Measurements from ENCODE around the gene NAGK. TPM values are rescaled to one million over a fixed set of nuclear protein-coding genes. Genes with fewer than 3 reads are reported as not detected.
"Not testable (repeated sequence)": the region's sequence is repeated elsewhere in the genome, so short reads cannot be mapped to it uniquely, and the experiment has no call there.

Gene NAGK
- polyA plus RNA-seq, 2 of the 4 experiments (the other 2 are of a cell fraction): 42.2 to 119 TPM

DNA sequence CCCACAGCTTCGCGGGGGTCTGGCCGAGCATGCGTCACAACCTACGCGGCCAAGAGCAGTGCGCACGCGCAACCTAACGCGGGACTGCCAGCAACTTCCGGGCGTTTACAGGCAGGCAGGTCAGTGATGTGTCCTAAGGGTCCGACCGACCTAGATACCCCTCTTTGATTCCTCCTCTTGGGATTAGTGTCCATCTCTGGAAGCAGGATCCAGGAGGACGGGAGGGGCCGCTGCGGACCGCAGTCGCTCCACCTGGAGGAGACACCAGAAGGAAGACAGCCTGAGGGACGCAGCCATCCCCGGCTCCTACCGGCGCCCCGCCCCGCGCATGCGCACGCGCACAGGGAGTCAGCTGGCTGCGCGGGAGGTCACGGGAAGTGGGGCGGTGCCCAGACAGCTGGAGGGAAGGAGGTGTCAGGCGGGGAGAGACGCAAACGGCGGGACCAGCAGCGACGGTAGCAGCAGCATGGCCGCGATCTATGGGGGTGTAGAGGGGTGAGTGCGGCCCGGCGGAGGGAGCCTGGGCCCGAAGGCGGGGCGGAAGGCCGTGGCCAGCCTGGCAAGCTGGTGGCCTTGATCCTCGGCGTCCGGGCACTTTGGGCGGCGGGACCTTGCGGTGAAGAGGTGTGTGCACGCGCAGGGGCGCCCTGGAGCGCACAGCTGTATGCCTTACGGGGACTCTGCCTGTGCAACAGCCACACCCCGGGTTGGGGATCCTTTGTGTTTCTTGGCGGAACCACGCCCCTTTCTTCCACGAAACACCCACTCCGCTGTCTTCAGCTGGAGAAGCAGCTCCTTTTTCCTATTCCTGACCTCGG is at the start of gene NAGK (continued):
- TF ChIP-seq EHF (CRISPR knock-in tag; IDR thresholded peaks at IDR 0.05) (no peak), HDAC2 (IDR thresholded peaks at IDR 0.05) (no peak), MYC (IDR thresholded peaks at IDR 0.05; ENCODE audit: borderline replicate concordance, low read length) (0 out of 2 replicates have a peak, but pooled peaks have one; percentile 20), HOXB5 (CRISPR knock-in tag; IDR thresholded peaks at IDR 0.05) (0 out of 2 replicates have a peak, but pooled peaks have one; percentile 25), HEYL (CRISPR knock-in tag; IDR thresholded peaks at IDR 0.05) (no peak), JUNB (IDR thresholded peaks at IDR 0.05) (no peak), RNF2 (IDR thresholded peaks at IDR 0.05; ENCODE audit: borderline replicate concordance, low read depth) (no peak), MAZ (IDR thresholded peaks at IDR 0.05; ENCODE audit: borderline replicate concordance, low read depth, low read length) (peak; percentile 15; the same call in 1 of the 2 replicates), EP300 (IDR thresholded peaks at IDR 0.05) (0 out of 5 replicates have a peak, but pooled peaks of 1 of the 2 experiments have one; percentile 40), GATA3 (IDR thresholded peaks at IDR 0.05; ENCODE audit: borderline replicate concordance) (peak; percentile 72), SMC3 (IDR thresholded peaks at IDR 0.05) (no peak), HOXB13 (CRISPR knock-in tag; IDR thresholded peaks at IDR 0.05; ENCODE audit: low read depth) (no peak), EHMT2 (IDR thresholded peaks at IDR 0.05; ENCODE audit: low read depth) (no peak), CEBPB (IDR thresholded peaks at IDR 0.05) (no peak)
- TF ChIP-seq, protein P1, sequence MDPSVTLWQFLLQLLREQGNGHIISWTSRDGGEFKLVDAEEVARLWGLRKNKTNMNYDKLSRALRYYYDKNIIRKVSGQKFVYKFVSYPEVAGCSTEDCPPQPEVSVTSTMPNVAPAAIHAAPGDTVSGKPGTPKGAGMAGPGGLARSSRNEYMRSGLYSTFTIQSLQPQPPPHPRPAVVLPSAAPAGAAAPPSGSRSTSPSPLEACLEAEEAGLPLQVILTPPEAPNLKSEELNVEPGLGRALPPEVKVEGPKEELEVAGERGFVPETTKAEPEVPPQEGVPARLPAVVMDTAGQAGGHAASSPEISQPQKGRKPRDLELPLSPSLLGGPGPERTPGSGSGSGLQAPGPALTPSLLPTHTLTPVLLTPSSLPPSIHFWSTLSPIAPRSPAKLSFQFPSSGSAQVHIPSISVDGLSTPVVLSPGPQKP (IDR thresholded peaks at IDR 0.05; ENCODE audit: low read depth, low read length): 0 out of 2 replicates have a peak, but pooled peaks have one; percentile 79
- TF ChIP-seq, protein P2, sequence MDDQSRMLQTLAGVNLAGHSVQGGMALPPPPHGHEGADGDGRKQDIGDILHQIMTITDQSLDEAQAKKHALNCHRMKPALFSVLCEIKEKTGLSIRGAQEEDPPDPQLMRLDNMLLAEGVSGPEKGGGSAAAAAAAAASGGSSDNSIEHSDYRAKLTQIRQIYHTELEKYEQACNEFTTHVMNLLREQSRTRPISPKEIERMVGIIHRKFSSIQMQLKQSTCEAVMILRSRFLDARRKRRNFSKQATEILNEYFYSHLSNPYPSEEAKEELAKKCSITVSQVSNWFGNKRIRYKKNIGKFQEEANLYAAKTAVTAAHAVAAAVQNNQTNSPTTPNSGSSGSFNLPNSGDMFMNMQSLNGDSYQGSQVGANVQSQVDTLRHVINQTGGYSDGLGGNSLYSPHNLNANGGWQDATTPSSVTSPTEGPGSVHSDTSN (IDR thresholded peaks at IDR 0.05): peak; percentile 94

DNA sequence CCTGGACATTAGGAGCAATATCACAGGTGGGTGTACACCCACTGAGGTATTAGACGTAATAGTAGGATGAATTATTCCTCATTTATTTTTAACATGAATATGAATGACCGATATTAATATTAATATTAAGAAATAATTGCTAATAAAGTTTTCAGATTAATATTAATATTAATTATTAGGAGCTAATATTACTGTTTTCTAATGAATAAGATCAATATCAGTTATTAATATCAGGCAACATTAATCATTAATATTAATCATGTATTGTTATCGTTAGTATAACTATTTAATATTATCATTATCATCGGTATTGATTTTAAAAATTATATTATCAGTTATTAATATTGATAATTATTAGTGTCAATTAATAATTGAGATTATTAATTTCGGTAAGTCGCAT is 48.5 kb upstream of the NAGK start:
- H3K27ac ChIP-seq; ATAC-seq; DNase-seq (ENCODE audit: low read depth in 1 of 2, low spot score in 1 of 2); H3K9me3 ChIP-seq; POLR2A ChIA-PET; H3K4me3 ChIP-seq; FAIRE-seq; H3K4me2 ChIP-seq; H3K4me1 ChIP-seq: not testable (repeated sequence)
- CTCF ChIA-PET: interaction anchor here (0.8 to 4.6 kb wide), 2 partner anchors 13 to 19 kb away, joined by 3 to 20 read pairs; no protein-coding TSS in a partner anchor
- 42% methylated on average over 6 of the region's 6 CpGs for WGBS (ENCODE audit: missing lambda C conversion rate)

DNA sequence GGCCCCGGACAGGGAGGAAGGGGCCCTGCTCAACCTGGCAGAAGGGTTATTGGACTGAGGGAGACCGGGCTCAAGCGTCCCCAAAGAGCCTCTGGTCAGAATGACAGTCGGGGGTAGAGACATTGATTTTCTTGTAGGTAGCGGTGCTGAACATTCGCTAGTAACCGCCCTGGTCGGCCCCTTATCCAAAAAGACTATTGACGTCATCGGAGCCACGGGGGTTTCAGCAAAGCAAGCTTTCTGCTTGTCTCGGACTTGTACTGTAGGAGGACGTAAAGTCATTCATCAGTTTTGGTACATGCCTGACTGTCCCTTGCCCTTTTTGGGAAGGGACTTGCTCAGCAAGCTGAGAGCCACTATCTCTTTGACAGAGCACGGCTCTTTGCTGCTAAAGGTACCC is 47.1 kb upstream of the NAGK start:
- not testable (repeated sequence) for H3K27ac ChIP-seq; ATAC-seq; H3K4me3 ChIP-seq; H3K9me3 ChIP-seq; H3K4me2 ChIP-seq; FAIRE-seq; H3K4me1 ChIP-seq; DNase-seq (ENCODE audit: low read depth in 1 of 2, low spot score in 1 of 2)
- ChIA-PET POLR2A (interaction anchor here (0.9 kb wide), 1 partner anchor 47 kb away, joined by 3 read pairs; the partner anchor contains the start of gene NAGK), CTCF (interaction anchor here (4.6 kb wide), 1 partner anchor 20 kb away, joined by 20 read pairs; no protein-coding TSS in a partner anchor)
- WGBS (ENCODE audit: missing lambda C conversion rate): 53% methylated on average over 14 of the region's 14 CpGs

DNA sequence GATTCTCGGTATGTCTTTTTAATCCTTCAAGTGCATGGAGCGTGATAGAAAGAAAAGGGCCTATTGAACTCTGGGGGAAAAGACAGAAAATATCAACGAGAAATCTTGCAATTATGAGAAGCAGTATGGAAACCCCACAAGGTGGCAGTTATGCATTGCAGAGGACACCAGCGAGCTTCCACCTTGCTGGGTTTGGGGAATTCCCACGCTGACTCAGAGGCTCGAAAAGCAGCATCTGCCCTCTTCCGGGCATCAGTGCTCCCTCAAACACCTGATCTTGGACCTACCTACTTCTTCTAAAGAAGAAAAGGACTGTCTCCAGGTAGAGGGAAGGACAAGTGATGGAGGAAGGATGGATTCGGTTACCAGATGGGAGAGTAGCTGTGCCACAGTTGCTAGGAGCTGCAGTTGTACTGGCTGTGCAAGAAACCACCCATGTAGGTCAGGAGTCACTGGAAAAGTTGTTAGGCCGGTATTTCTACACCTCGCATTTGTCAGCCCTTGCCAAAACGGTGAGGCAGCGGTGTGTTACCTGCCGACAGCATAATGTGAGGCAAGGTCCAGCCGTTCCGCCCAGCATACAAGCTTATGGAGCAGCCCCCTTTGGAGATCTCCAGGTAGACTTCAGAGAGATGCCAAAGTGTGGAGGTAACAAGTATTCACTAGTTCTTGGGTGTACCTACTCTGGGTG is 44.8 kb upstream of the NAGK start:
- TF ChIP-seq, protein P3, sequence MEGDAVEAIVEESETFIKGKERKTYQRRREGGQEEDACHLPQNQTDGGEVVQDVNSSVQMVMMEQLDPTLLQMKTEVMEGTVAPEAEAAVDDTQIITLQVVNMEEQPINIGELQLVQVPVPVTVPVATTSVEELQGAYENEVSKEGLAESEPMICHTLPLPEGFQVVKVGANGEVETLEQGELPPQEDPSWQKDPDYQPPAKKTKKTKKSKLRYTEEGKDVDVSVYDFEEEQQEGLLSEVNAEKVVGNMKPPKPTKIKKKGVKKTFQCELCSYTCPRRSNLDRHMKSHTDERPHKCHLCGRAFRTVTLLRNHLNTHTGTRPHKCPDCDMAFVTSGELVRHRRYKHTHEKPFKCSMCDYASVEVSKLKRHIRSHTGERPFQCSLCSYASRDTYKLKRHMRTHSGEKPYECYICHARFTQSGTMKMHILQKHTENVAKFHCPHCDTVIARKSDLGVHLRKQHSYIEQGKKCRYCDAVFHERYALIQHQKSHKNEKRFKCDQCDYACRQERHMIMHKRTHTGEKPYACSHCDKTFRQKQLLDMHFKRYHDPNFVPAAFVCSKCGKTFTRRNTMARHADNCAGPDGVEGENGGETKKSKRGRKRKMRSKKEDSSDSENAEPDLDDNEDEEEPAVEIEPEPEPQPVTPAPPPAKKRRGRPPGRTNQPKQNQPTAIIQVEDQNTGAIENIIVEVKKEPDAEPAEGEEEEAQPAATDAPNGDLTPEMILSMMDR (IDR thresholded peaks at IDR 0.05): 0 out of 3 replicates have a peak, but pooled peaks have one; percentile 11
- TF ChIP-seq RAD21 (conservative IDR thresholded peaks at IDR 0.05 in 1 of 2, IDR thresholded peaks at IDR 0.05 in 1 of 2): peak in 1 of 2 experiments; percentile 45; a peak in 2 of 5 replicates
- whole genome bisulfite sequencing (ENCODE audit: missing lambda C conversion rate): 45% methylated on average over 15 of the region's 15 CpGs
- CTCF ChIA-PET: interaction anchor here (0.9 to 4.6 kb wide), 8 partner anchors 16 to 89 kb away, joined by 3 to 20 read pairs (median 4); no protein-coding TSS in a partner anchor
- DNase-seq (ENCODE audit: low read depth in 1 of 2, low spot score in 1 of 2); POLR2A ChIA-PET; H3K27ac ChIP-seq; H3K4me2 ChIP-seq; FAIRE-seq; H3K4me3 ChIP-seq; H3K4me1 ChIP-seq; ATAC-seq; H3K9me3 ChIP-seq: not testable (repeated sequence)

DNA sequence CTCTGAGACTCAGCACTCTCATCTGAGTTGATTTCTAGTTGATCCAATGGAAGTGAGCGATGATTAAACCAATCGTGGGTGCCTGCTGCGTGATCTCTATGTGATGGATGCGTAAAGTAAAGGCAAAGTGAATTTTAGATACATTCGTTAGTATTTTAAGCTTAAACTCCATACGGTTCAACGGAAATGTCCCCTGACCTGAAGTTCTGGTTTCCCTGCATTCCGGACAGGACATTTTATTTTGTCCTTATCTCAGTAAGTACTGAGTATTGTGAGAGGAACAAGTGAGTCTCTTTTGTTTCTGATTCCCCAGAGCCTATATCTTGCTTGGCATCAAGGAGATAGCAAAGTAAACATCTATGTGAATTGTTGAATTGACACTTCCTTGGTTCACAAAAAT is 32.2 kb upstream of the NAGK start:
- POLR2A ChIA-PET; H3K4me3 ChIP-seq; FAIRE-seq; H3K9me3 ChIP-seq; DNase-seq (ENCODE audit: low read depth in 1 of 2, low spot score in 1 of 2); H3K4me2 ChIP-seq; H3K4me1 ChIP-seq; ATAC-seq; H3K27ac ChIP-seq: not testable (repeated sequence)
- CTCF ChIA-PET: interaction anchor here (2.2 kb wide), 1 partner anchor 35 kb away, joined by 8 read pairs; no protein-coding TSS in a partner anchor
- 51% methylated on average over 8 of the region's 8 CpGs for WGBS (ENCODE audit: missing lambda C conversion rate)

Measured in A549 (cell line).